ENCODE results near the gene PCID2. TPM values are rescaled to one million over a fixed set of nuclear protein-coding genes. Genes with fewer than 3 reads are reported as not detected.

PCID2 gene
- total and polyA plus RNA-seq, 8 donors: 25.9 to 81.7 (median 40.9) TPM

DNA sequence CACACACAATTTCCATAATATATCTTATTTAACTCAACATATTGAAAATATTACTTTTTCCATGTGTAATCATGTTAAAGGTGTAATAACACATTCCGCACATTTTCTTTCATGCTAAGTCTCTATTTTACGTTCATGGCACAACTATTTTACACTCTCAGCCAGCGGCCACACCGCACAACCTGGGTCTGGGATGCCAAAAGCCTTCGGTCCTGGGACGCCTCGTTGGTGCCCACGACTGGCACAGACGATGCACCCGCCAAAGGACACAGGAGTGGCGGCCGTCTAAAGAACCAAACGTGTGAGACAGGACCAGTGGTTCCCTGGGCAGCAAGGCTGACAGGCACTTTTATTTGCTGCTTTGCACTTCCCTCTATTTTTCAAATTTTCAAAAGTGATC lies 60.1 kb downstream of the PCID2 start:
- H3K4me1 ChIP-seq: peaks cover 7 to 18% (median 15%) of the 10 kb centered on the region in 4 donors
- H3K9me3 ChIP-seq: no peaks in the 10 kb centered on the region
- H3K27me3 ChIP-seq: peaks cover 0 to 16% (median 6%) of the 10 kb centered on the region in 3 donors
- DNase-seq: no peak
- peaks cover 0 to 5% (median 0%) of the 10 kb centered on the region in 4 donors for H3K36me3 ChIP-seq
- 93 to 95% (median 94%) methylated on average over 13 of the region's 13 CpGs for WGBS, 5 donors
- TF ChIP-seq, protein P1, sequence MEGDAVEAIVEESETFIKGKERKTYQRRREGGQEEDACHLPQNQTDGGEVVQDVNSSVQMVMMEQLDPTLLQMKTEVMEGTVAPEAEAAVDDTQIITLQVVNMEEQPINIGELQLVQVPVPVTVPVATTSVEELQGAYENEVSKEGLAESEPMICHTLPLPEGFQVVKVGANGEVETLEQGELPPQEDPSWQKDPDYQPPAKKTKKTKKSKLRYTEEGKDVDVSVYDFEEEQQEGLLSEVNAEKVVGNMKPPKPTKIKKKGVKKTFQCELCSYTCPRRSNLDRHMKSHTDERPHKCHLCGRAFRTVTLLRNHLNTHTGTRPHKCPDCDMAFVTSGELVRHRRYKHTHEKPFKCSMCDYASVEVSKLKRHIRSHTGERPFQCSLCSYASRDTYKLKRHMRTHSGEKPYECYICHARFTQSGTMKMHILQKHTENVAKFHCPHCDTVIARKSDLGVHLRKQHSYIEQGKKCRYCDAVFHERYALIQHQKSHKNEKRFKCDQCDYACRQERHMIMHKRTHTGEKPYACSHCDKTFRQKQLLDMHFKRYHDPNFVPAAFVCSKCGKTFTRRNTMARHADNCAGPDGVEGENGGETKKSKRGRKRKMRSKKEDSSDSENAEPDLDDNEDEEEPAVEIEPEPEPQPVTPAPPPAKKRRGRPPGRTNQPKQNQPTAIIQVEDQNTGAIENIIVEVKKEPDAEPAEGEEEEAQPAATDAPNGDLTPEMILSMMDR (IDR thresholded peaks at IDR 0.05): no peak
- TF ChIP-seq POLR2AphosphoS5 (IDR thresholded peaks at IDR 0.05) (no peak), EP300 (IDR thresholded peaks at IDR 0.05) (no peak), POLR2A (IDR thresholded peaks at IDR 0.05) (no peak)
- intact Hi-C loops (cut with DNase I; ENCODE audit: low total_unique reads): no loop called here
- H3K4me3 ChIP-seq: no peak overlapping the region
- H3K27ac ChIP-seq: no peak overlapping the region

DNA sequence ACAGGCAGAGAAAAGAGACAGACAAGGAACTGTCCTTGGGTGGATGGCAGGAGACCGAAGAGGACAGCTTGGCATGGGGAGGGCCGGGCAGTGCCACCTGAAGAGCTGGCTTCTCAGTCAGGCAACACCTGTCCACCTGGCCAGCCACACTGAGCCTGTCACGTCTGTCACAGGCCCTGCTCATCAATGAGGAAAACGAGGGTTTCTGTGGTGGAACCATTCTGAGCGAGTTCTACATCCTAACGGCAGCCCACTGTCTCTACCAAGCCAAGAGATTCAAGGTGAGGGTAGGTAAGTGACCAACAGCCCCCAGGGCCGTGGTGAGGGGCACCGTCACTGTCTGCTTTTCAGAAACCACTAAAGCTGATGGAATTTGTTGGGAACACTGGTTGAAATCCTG lies 61.3 kb downstream of the PCID2 start:
- 80 to 82% (median 81%) methylated on average over 8 of the region's 8 CpGs for WGBS, 5 donors
- Histone ChIP-seq H3K27me3 (peaks cover 0 to 7% (median 0%) of the 10 kb centered on the region in 3 donors), H3K27ac (no peak overlapping the region), H3K36me3 (peaks cover 0 to 5% (median 0%) of the 10 kb centered on the region in 4 donors), H3K4me1 (peaks cover 0 to 6% (median 3%) of the 10 kb centered on the region in 4 donors), H3K9me3 (no peaks in the 10 kb centered on the region), H3K4me3 (no peak overlapping the region)
- DNase-seq: no peak
- intact Hi-C loops (cut with DNase I; ENCODE audit: low total_unique reads): no loop called here
- TF ChIP-seq POLR2A (IDR thresholded peaks at IDR 0.05) (no peak), EP300 (IDR thresholded peaks at IDR 0.05) (no peak), POLR2AphosphoS5 (IDR thresholded peaks at IDR 0.05) (no peak)
- TF ChIP-seq, protein P1 (IDR thresholded peaks at IDR 0.05): no peak

DNA sequence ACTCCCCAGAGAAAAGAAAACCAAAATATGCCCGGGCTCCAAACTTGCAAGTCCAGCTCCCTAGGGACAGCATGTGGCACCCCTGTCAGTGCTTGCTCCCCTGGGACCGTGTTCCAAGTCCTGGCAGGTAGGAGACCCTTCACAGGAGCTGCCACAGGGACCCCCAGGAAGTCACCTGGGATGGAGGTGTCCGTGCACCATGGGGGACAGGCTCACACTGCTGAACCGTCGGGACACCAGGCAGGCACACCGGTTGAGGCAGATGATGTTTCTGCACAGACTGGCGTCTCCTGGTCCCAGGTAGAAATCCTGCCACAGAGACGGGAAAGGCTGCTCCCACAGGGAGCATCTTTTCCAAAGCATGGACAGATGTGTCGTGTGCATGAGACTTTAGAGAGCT lies 61.7 kb downstream of the PCID2 start:
- WGBS, 5 donors: 73 to 88% (median 84%) methylated on average over 5 to 9 of the region's 9 CpGs
- H3K36me3 ChIP-seq: peaks cover 0 to 5% (median 0%) of the 10 kb centered on the region in 4 donors

DNA sequence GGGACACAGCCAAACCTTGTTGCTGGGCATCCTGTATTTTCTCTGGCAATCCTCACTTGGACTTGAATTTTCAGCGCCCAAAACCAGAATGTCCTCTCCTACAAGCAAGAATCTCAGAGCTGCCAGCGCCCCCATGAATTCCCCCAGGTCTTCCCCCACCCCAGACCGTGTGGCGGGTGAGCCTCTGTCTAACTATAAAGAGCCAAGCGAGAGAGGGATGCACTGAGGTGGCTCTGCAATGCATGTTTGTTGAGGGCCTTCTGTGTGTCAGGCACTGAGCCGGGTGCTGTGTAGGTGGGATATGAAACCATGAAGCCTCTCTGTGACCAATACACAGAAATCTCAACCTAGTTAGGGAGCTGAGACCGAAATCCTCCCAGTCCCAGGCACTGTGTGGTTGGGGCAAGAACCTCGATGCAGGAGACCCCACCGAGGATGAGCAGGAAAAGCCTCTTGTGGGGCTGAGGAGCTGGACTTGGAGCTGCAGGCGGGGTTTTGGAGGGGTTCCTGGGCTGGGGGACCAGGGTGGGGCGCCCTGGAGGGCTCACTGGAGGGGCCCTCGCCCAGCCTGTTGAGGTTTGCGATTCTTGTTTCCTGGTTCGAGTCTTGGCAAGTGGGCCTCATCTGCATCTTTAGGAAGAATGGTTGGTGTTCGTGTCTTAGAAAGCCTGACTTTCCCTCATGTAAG lies 62.4 kb downstream of the PCID2 start:
- TF ChIP-seq EP300 (IDR thresholded peaks at IDR 0.05) (no peak), POLR2AphosphoS5 (IDR thresholded peaks at IDR 0.05) (no peak), POLR2A (IDR thresholded peaks at IDR 0.05) (no peak)
- TF ChIP-seq, protein P1 (IDR thresholded peaks at IDR 0.05): no peak

More for the DNA sequence above, 61.7 kb downstream of the PCID2 start:
- no peak for DNase-seq
- TF ChIP-seq EP300 (IDR thresholded peaks at IDR 0.05) (no peak), POLR2AphosphoS5 (IDR thresholded peaks at IDR 0.05) (no peak), POLR2A (IDR thresholded peaks at IDR 0.05) (no peak)
- TF ChIP-seq, protein P1 (IDR thresholded peaks at IDR 0.05): no peak
- peaks cover 0 to 1% (median under 1%) of the 10 kb centered on the region in 4 donors for H3K4me1 ChIP-seq
- no peak overlapping the region for H3K4me3 ChIP-seq
- intact Hi-C loops (cut with DNase I; ENCODE audit: low total_unique reads): no loop called here
- peaks cover 0 to 2% (median 0%) of the 10 kb centered on the region in 3 donors for H3K27me3 ChIP-seq
- no peak overlapping the region for H3K27ac ChIP-seq
- no peaks in the 10 kb centered on the region for H3K9me3 ChIP-seq

More for the DNA sequence above, 62.4 kb downstream of the PCID2 start:
- no peaks in the 10 kb centered on the region for H3K4me1 ChIP-seq
- H3K27ac ChIP-seq: no peak overlapping the region
- H3K27me3 ChIP-seq: no peaks in the 10 kb centered on the region
- H3K36me3 ChIP-seq: peaks cover 0 to 5% (median 0%) of the 10 kb centered on the region in 4 donors
- no peak overlapping the region for H3K4me3 ChIP-seq
- no peak for DNase-seq
- no peaks in the 10 kb centered on the region for H3K9me3 ChIP-seq
- WGBS, 5 donors: 87 to 95% (median 88%) methylated on average over 15 of the region's 15 CpGs
- intact Hi-C loops (cut with DNase I; ENCODE audit: low total_unique reads): no loop called here

Data from stomach (tissue), 9 donors.